GM12892 (cell line): ENCODE results near the gene SCUBE2.

Experiments
- POLR2A ChIP-seq: IDR thresholded peaks from 2 replicates; pipeline ENCODE4 v1.6.1; 2011; ENCODE audit warnings: low read depth, low read length, control low read depth
- POLR2AphosphoS5 ChIP-seq: IDR thresholded peaks from 2 replicates; pipeline ENCODE4 v1.6.1; 2011; ENCODE audit warnings: low read depth, low read length, control low read depth

- TF ChIP-seq POLR2A (no peak), POLR2AphosphoS5 (no peak)
These were observed 14.2 kb downstream of the SCUBE2 start for GRCh38 chr11:9077164-9077563.
